KOPT-K1 (cell line): ENCODE results near the gene SIL1.
"Not testable (repeated sequence)": the region's sequence is repeated elsewhere in the genome, so short reads cannot be mapped to it uniquely, and the experiment has no call there.

Experiments
- H3K27ac ChIP-seq: fragments of 200-600 bp; sonication (generic); 2 replicates; pipeline ENCODE4 v1.5.1; 2016; ENCODE audit warnings: antibody characterized with exemption, mild to moderate bottlenecking, low read depth, low read length; ENCODE audit not compliant: poor library complexity, severe bottlenecking
- H3K36me3 ChIP-seq: fragments of 200-600 bp; sonication (generic); 2 replicates; pipeline ENCODE4 v1.5.1; 2017; ENCODE audit warnings: antibody characterized with exemption, mild to moderate bottlenecking, low read length, moderate library complexity; ENCODE audit not compliant: insufficient read depth
- H3K9me3 ChIP-seq: fragments of 200-600 bp; sonication (generic); 2 replicates; pipeline ENCODE4 v1.5.1; 2017; ENCODE audit warnings: antibody characterized with exemption, low read length, mild to moderate bottlenecking; ENCODE audit not compliant: insufficient read depth, poor library complexity, severe bottlenecking

Gene SIL1

GRCh38 chr5:139126711-139127111, 71.5 kb downstream of the SIL1 start:
- Histone ChIP-seq H3K27ac (no peak overlapping the region), H3K36me3 (no peaks in the 10 kb centered on the region), H3K9me3 (no peaks in the 10 kb centered on the region)

GRCh38 chr5:139125991-139126390, 72.2 kb downstream of the SIL1 start:
- no peaks in the 10 kb centered on the region for H3K9me3 ChIP-seq
- no peaks in the 10 kb centered on the region for H3K36me3 ChIP-seq

GRCh38 chr5:139124774-139125520, 73.2 kb downstream of the SIL1 start:
- H3K27ac ChIP-seq, result no peak overlapping the region
- H3K36me3 ChIP-seq, result peaks cover 4% of the 10 kb centered on the region; the same call in 1 of the 2 replicates
- no peaks in the 10 kb centered on the region for H3K9me3 ChIP-seq

More at GRCh38 chr5:139125991-139126390, 72.2 kb downstream of the SIL1 start:
- H3K27ac ChIP-seq, result no peak overlapping the region

GRCh38 chr5:139121120-139121519, 77.0 kb downstream of the SIL1 start:
- H3K36me3 ChIP-seq, result peaks cover 16% of the 10 kb centered on the region; the same call in 1 of the 2 replicates
- no peak overlapping the region for H3K27ac ChIP-seq
- H3K9me3 ChIP-seq, result no peaks in the 10 kb centered on the region

- H3K36me3 ChIP-seq, result peaks cover 16% of the 10 kb centered on the region; the same call in 1 of the 2 replicates
Measured at GRCh38 chr5:139120521-139120920, 77.6 kb downstream of the SIL1 start.

GRCh38 chr5:139118804-139119203, 79.4 kb downstream of the SIL1 start:
- Histone ChIP-seq H3K36me3 (peaks cover 16% of the 10 kb centered on the region; the same call in 1 of the 2 replicates), H3K27ac (no peak overlapping the region), H3K9me3 (no peaks in the 10 kb centered on the region)

More at GRCh38 chr5:139120521-139120920, 77.6 kb downstream of the SIL1 start:
- no peaks in the 10 kb centered on the region for H3K9me3 ChIP-seq
- H3K27ac ChIP-seq, result no peak overlapping the region

GRCh38 chr5:139117342-139117884, 80.8 kb downstream of the SIL1 start:
- peaks cover 16% of the 10 kb centered on the region; the same call in 1 of the 2 replicates for H3K36me3 ChIP-seq
- no peak overlapping the region for H3K27ac ChIP-seq
- H3K9me3 ChIP-seq, result no peaks in the 10 kb centered on the region

- no peak overlapping the region for H3K27ac ChIP-seq
- no peaks in the 10 kb centered on the region for H3K9me3 ChIP-seq
- H3K36me3 ChIP-seq, result peaks cover 16% of the 10 kb centered on the region; the same call in 1 of the 2 replicates
Measured at GRCh38 chr5:139116100-139116655, 82.0 kb downstream of the SIL1 start.

GRCh38 chr5:139113892-139114291, 84.3 kb downstream of the SIL1 start:
- Histone ChIP-seq H3K36me3 (peaks cover 1% of the 10 kb centered on the region; the same call in 1 of the 2 replicates), H3K27ac (no peak overlapping the region), H3K9me3 (no peaks in the 10 kb centered on the region)

- H3K9me3 ChIP-seq, H3K36me3 ChIP-seq, H3K27ac ChIP-seq: not testable (repeated sequence)
Measured at GRCh38 chr5:139112362-139112761, 85.8 kb downstream of the SIL1 start.

GRCh38 chr5:139110526-139111168, 87.5 kb downstream of the SIL1 start:
- H3K9me3 ChIP-seq, result no peaks in the 10 kb centered on the region
- H3K27ac ChIP-seq, result no peak overlapping the region
- no peaks in the 10 kb centered on the region for H3K36me3 ChIP-seq

GRCh38 chr5:139108063-139108824, 89.9 kb downstream of the SIL1 start:
- Histone ChIP-seq H3K36me3 (no peaks in the 10 kb centered on the region), H3K27ac (no peak overlapping the region), H3K9me3 (no peaks in the 10 kb centered on the region)

- Histone ChIP-seq H3K27ac (no peak overlapping the region), H3K9me3 (no peaks in the 10 kb centered on the region), H3K36me3 (no peaks in the 10 kb centered on the region)
Measured at GRCh38 chr5:139105621-139106071, 92.5 kb downstream of the SIL1 start.

GRCh38 chr5:139104577-139105276, 93.4 kb downstream of the SIL1 start:
- no peak overlapping the region for H3K27ac ChIP-seq
- no peaks in the 10 kb centered on the region for H3K36me3 ChIP-seq

More at GRCh38 chr5:139104577-139105276, 93.4 kb downstream of the SIL1 start:
- H3K9me3 ChIP-seq, result no peaks in the 10 kb centered on the region
